HEK293 (cell line): ENCODE measurements around the gene DEK.

Experiments
- KLF1 ChIP-seq: fragments of 450-650 bp; formaldehyde crosslinking; IDR thresholded peaks from 2 replicates; pipeline ENCODE4 v1.5.1; 2016; ENCODE audit warnings: missing biosample characterization, missing genetic modification characterization
- REPIN1 ChIP-seq: fragments of 450-650 bp; formaldehyde crosslinking; IDR thresholded peaks from 2 replicates; pipeline ENCODE4 v1.5.1; 2017; ENCODE audit warnings: missing biosample characterization, missing genetic modification characterization, low read depth
- SP2 ChIP-seq: fragments of 450-650 bp; formaldehyde crosslinking; IDR thresholded peaks from 2 replicates; pipeline ENCODE4 v1.5.1; 2016; ENCODE audit warnings: missing biosample characterization, missing genetic modification characterization
- TCF7L2 ChIP-seq: IDR thresholded peaks from 2 replicates; pipeline ENCODE4 v1.6.1; 2011; ENCODE audit warnings: low read depth, mild to moderate bottlenecking, inconsistent platforms, low read length, moderate library complexity, borderline replicate concordance
- YY1 ChIP-seq: fragments of 450-650 bp; formaldehyde crosslinking; IDR thresholded peaks from 2 replicates; pipeline ENCODE4 v1.5.1; 2018; ENCODE audit warnings: missing biosample characterization, missing genetic modification characterization
- ZNF121 ChIP-seq: fragments of 450-650 bp; formaldehyde crosslinking; IDR thresholded peaks from 2 replicates; pipeline ENCODE4 v1.5.1; 2016; ENCODE audit warnings: missing biosample characterization, missing genetic modification characterization
- ZNF138 ChIP-seq: fragments of 450-650 bp; formaldehyde crosslinking; IDR thresholded peaks from 2 replicates; pipeline ENCODE4 v1.5.1; 2016; ENCODE audit warnings: missing biosample characterization, missing genetic modification characterization, borderline replicate concordance
- ZNF449 ChIP-seq: fragments of 450-650 bp; formaldehyde crosslinking; IDR thresholded peaks from 2 replicates; pipeline ENCODE4 v1.5.1; 2017; ENCODE audit warnings: missing biosample characterization, mild to moderate bottlenecking, missing genetic modification characterization, moderate library complexity
- ZNF596 ChIP-seq: fragments of 450-650 bp; IDR thresholded peaks from 2 replicates; pipeline ENCODE4 v1.5.0; 2018; ENCODE audit warnings: missing biosample characterization, mild to moderate bottlenecking, missing genetic modification characterization, moderate library complexity
- ZSCAN30 ChIP-seq: fragments of 450-650 bp; IDR thresholded peaks from 2 replicates; pipeline ENCODE4 v1.5.1; 2018; ENCODE audit warnings: missing biosample characterization, mild to moderate bottlenecking, missing genetic modification characterization, moderate library complexity
- TF ChIP-seq, protein P1 (sequence below): fragments of 450-650 bp; formaldehyde crosslinking; IDR thresholded peaks from 2 replicates; pipeline ENCODE4 v1.5.1; 2016; ENCODE audit warnings: missing biosample characterization, missing genetic modification characterization
- TF ChIP-seq, protein P2 (sequence below): fragments of 450-650 bp; formaldehyde crosslinking; IDR thresholded peaks from 2 replicates; pipeline ENCODE4 v1.5.1; 2016; ENCODE audit warnings: missing biosample characterization, missing genetic modification characterization
- TF ChIP-seq, protein P3 (sequence below): fragments of 450-650 bp; formaldehyde crosslinking; IDR thresholded peaks from 2 replicates; pipeline ENCODE4 v1.5.1; 2016; ENCODE audit warnings: missing biosample characterization, missing genetic modification characterization

- TF ChIP-seq ZNF449 (tag by site-specific recombination) (no peak), SP2 (tag by site-specific recombination) (no peak), ZNF596 (tag by site-specific recombination) (no peak), ZSCAN30 (tag by site-specific recombination) (no peak), KLF1 (tag by site-specific recombination) (no peak), REPIN1 (no peak), ZNF138 (tag by site-specific recombination) (no peak), ZNF121 (tag by site-specific recombination) (no peak), TCF7L2 (no peak), YY1 (tag by site-specific recombination) (no peak)
- TF ChIP-seq, protein P1, sequence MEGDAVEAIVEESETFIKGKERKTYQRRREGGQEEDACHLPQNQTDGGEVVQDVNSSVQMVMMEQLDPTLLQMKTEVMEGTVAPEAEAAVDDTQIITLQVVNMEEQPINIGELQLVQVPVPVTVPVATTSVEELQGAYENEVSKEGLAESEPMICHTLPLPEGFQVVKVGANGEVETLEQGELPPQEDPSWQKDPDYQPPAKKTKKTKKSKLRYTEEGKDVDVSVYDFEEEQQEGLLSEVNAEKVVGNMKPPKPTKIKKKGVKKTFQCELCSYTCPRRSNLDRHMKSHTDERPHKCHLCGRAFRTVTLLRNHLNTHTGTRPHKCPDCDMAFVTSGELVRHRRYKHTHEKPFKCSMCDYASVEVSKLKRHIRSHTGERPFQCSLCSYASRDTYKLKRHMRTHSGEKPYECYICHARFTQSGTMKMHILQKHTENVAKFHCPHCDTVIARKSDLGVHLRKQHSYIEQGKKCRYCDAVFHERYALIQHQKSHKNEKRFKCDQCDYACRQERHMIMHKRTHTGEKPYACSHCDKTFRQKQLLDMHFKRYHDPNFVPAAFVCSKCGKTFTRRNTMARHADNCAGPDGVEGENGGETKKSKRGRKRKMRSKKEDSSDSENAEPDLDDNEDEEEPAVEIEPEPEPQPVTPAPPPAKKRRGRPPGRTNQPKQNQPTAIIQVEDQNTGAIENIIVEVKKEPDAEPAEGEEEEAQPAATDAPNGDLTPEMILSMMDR (tag by site-specific recombination) = no peak
- TF ChIP-seq, protein P2, sequence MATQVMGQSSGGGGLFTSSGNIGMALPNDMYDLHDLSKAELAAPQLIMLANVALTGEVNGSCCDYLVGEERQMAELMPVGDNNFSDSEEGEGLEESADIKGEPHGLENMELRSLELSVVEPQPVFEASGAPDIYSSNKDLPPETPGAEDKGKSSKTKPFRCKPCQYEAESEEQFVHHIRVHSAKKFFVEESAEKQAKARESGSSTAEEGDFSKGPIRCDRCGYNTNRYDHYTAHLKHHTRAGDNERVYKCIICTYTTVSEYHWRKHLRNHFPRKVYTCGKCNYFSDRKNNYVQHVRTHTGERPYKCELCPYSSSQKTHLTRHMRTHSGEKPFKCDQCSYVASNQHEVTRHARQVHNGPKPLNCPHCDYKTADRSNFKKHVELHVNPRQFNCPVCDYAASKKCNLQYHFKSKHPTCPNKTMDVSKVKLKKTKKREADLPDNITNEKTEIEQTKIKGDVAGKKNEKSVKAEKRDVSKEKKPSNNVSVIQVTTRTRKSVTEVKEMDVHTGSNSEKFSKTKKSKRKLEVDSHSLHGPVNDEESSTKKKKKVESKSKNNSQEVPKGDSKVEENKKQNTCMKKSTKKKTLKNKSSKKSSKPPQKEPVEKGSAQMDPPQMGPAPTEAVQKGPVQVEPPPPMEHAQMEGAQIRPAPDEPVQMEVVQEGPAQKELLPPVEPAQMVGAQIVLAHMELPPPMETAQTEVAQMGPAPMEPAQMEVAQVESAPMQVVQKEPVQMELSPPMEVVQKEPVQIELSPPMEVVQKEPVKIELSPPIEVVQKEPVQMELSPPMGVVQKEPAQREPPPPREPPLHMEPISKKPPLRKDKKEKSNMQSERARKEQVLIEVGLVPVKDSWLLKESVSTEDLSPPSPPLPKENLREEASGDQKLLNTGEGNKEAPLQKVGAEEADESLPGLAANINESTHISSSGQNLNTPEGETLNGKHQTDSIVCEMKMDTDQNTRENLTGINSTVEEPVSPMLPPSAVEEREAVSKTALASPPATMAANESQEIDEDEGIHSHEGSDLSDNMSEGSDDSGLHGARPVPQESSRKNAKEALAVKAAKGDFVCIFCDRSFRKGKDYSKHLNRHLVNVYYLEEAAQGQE (tag by site-specific recombination) = no peak
- TF ChIP-seq, protein P3, sequence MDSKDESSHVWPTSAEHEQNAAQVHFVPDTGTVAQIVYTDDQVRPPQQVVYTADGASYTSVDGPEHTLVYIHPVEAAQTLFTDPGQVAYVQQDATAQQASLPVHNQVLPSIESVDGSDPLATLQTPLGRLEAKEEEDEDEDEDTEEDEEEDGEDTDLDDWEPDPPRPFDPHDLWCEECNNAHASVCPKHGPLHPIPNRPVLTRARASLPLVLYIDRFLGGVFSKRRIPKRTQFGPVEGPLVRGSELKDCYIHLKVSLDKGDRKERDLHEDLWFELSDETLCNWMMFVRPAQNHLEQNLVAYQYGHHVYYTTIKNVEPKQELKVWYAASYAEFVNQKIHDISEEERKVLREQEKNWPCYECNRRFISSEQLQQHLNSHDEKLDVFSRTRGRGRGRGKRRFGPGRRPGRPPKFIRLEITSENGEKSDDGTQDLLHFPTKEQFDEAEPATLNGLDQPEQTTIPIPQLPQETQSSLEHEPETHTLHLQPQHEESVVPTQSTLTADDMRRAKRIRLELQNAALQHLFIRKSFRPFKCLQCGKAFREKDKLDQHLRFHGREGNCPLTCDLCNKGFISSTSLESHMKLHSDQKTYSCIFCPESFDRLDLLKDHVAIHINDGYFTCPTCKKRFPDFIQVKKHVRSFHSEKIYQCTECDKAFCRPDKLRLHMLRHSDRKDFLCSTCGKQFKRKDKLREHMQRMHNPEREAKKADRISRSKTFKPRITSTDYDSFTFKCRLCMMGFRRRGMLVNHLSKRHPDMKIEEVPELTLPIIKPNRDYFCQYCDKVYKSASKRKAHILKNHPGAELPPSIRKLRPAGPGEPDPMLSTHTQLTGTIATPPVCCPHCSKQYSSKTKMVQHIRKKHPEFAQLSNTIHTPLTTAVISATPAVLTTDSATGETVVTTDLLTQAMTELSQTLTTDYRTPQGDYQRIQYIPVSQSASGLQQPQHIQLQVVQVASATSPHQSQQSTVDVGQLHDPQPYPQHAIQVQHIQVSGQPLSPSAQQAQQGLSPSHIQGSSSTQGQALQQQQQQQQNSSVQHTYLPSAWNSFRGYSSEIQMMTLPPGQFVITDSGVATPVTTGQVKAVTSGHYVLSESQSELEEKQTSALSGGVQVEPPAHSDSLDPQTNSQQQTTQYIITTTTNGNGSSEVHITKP (tag by site-specific recombination) = no peak
Observed at GRCh38 chr6:18178960-18179615, 85.2 kb downstream of the DEK start.
